Breast epithelium (tissue), 4 donors: ENCODE measurements around the gene KLHDC10. TPM values are rescaled to one million over a fixed set of nuclear protein-coding genes. Genes with fewer than 3 reads are reported as not detected.
"Not testable (repeated sequence)": the region's sequence is repeated elsewhere in the genome, so short reads cannot be mapped to it uniquely, and the experiment has no call there.

ENCODE experiments used
- DNase-seq, 2 donors: peaks; one replicate each; pipeline ENCODE4 v3.0.0-alpha.2; 2019; ENCODE audit warnings: low spot score in 2 of 2
- H3K27ac ChIP-seq, 2 donors: fragments of 200-600 bp; sonication (generic) in 1 of 2; one replicate each; pipeline ENCODE4 v1.5.1; 2016 to 2019; ENCODE audit warnings: mild to moderate bottlenecking in 1 of 2
- H3K27me3 ChIP-seq, 2 donors: fragments of 200-600 bp; sonication (generic) in 1 of 2; one replicate each; pipeline versions ENCODE4 v1.5.1 to v1.6.0; 2017 to 2019; ENCODE audit warnings: control low read depth in 1 of 2, mild to moderate bottlenecking in 1 of 2
- H3K36me3 ChIP-seq: fragments of 200-600 bp; one replicate; pipeline ENCODE4 v1.5.1; 2019
- H3K4me1 ChIP-seq, 2 donors: fragments of 200-600 bp; sonication (generic); one replicate each; pipeline ENCODE4 v1.5.1; 2016 to 2019; ENCODE audit warnings: control low read depth in 1 of 2
- H3K4me3 ChIP-seq, 3 donors: fragments of 200-600 bp; sonication (generic); 1 replicate in 2 of 3; 2 replicates in 1 of 3; pipeline ENCODE4 v1.5.1; 2016 to 2019; ENCODE audit warnings: mild to moderate bottlenecking in 3 of 3, moderate library complexity in 2 of 3
- H3K9me3 ChIP-seq, 2 donors: fragments of 200-600 bp; sonication (generic) in 1 of 2; one replicate each; pipeline ENCODE4 v1.5.1; 2016 to 2019; ENCODE audit warnings: control low read depth in 1 of 2
- POLR2A ChIP-seq: fragments of 450-650 bp; IDR thresholded peaks from one replicate; pipeline ENCODE4 v1.6.1; 2016; ENCODE audit warnings: antibody characterized with exemption, mild to moderate bottlenecking, moderate library complexity
- POLR2AphosphoS5 ChIP-seq, 3 donors: sonication (generic); formaldehyde crosslinking; IDR thresholded peaks; one replicate each; pipeline ENCODE4 v1.6.1; 2017; ENCODE audit warnings: antibody characterized with exemption in 3 of 3
- intact Hi-C: fragments of 100-400 bp; cut with DNase I; formaldehyde crosslinking; loops from one replicate; pipeline ENCODE4 v1.15.1; 2023; ENCODE audit warnings: low total_unique reads
- total RNA-seq, 3 donors: library from RNA; depleted of rRNA; stranded (reverse); fragments of >200 nt; gene quantifications; one replicate each; pipeline ENCODE4 v1.1.0, GENCODE V29; 2016
- TF ChIP-seq, protein P1 (sequence below), 3 donors: fragments of 450-650 bp; IDR thresholded peaks; one replicate each; pipeline ENCODE4 v1.5.1; 2016 to 2017; ENCODE audit warnings: antibody characterized with exemption in 3 of 3, mild to moderate bottlenecking in 3 of 3, moderate library complexity in 3 of 3

Gene KLHDC10
- total RNA-seq, 3 donors from 2014 or later: 23.3 to 28.0 (median 28.0) TPM

DNA sequence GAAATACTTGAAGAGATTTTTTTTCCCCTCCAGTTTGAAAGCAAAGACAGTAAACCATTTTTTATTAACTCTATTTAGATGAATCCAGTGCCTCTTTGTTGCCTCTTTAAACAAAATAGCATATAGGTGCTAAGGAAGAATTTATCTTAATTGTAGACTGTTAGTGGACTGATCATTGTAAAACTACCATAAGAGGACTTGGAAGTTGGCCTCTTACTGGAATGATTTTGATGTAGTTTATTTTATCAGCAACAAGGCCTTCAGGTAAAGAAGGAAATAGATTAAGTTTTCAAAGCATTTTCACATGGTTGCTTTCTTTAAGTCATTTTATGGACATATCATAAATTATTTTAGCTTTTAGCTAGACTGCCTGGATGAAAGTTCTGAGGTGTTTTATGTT, 53.2 kb downstream of the KLHDC10 start:
- no peaks in the 10 kb centered on the region for H3K27me3 ChIP-seq
- peaks cover 6% of the 10 kb centered on the region for H3K36me3 ChIP-seq
- intact Hi-C loops: no loop called here
- no peaks in the 10 kb centered on the region for H3K4me1 ChIP-seq
- H3K4me3 ChIP-seq: no peak overlapping the region
- no peak overlapping the region for H3K27ac ChIP-seq
- TF ChIP-seq POLR2AphosphoS5 (IDR thresholded peaks at IDR 0.05): no peak
- H3K9me3 ChIP-seq: no peaks in the 10 kb centered on the region
- DNase-seq: no peak

DNA sequence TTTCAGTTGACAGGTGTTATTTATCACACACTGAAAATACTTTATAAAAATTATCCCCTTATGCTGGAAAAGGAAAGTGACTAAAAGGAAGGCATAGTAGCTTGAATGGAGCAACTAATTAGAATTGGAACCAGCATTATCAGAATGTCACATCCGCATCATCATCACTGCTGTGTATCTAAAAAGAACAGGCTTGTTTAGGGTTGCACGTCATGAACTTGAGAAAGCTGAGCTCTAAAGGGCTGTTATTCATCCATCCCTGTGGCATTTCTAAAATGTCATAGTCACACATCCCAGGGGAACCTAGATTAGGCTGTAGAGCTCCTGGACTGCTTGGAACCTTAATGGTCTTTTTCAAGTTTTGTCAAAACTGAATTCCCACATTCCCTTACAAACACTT, 54.4 kb downstream of the KLHDC10 start:
- intact Hi-C loops: no loop called here
- H3K27ac ChIP-seq: no peak overlapping the region
- no peak overlapping the region for H3K4me3 ChIP-seq
- H3K4me1 ChIP-seq: no peaks in the 10 kb centered on the region
- TF ChIP-seq, protein P1, sequence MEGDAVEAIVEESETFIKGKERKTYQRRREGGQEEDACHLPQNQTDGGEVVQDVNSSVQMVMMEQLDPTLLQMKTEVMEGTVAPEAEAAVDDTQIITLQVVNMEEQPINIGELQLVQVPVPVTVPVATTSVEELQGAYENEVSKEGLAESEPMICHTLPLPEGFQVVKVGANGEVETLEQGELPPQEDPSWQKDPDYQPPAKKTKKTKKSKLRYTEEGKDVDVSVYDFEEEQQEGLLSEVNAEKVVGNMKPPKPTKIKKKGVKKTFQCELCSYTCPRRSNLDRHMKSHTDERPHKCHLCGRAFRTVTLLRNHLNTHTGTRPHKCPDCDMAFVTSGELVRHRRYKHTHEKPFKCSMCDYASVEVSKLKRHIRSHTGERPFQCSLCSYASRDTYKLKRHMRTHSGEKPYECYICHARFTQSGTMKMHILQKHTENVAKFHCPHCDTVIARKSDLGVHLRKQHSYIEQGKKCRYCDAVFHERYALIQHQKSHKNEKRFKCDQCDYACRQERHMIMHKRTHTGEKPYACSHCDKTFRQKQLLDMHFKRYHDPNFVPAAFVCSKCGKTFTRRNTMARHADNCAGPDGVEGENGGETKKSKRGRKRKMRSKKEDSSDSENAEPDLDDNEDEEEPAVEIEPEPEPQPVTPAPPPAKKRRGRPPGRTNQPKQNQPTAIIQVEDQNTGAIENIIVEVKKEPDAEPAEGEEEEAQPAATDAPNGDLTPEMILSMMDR (IDR thresholded peaks at IDR 0.05): no peak
- TF ChIP-seq POLR2A (no peak), POLR2AphosphoS5 (IDR thresholded peaks at IDR 0.05) (no peak)
- peaks cover 6% of the 10 kb centered on the region for H3K36me3 ChIP-seq
- no peaks in the 10 kb centered on the region for H3K9me3 ChIP-seq
- no peak for DNase-seq
- H3K27me3 ChIP-seq: no peaks in the 10 kb centered on the region

- not testable (repeated sequence) for H3K9me3 ChIP-seq, H3K36me3 ChIP-seq
Observed at GRCh38 chr7:130126840-130127239, 56.5 kb downstream of the KLHDC10 start.

DNA sequence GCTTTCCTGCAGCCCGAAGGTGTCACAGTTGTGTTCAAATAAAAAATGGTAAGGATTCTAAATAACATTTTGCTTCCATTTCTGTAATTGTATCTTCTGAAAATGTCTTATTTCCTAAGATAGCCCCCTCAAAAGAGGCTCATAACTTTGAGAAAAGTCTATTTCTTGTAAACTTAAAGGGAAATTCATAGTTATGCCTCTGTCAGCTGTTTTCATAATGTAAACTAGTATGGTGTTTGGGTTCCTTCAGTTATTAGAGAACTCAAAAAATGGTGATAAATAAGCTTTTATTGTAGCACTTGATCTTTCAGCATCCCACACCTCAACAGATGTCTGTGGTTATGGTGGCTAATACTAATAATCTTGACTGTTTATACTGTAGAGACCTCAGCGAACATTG, 57.1 kb downstream of the KLHDC10 start:
- Histone ChIP-seq H3K36me3 (peaks cover 6% of the 10 kb centered on the region), H3K9me3 (no peaks in the 10 kb centered on the region), H3K4me3 (no peak overlapping the region), H3K4me1 (no peaks in the 10 kb centered on the region), H3K27ac (no peak overlapping the region), H3K27me3 (no peaks in the 10 kb centered on the region)
- DNase-seq: no peak
- TF ChIP-seq POLR2AphosphoS5 (IDR thresholded peaks at IDR 0.05): no peak
- no peak for TF ChIP-seq POLR2A
- intact Hi-C loops: no loop called here

More at GRCh38 chr7:130126840-130127239, 56.5 kb downstream of the KLHDC10 start:
- H3K27me3 ChIP-seq, H3K4me3 ChIP-seq, DNase-seq, H3K4me1 ChIP-seq, intact Hi-C loops, H3K27ac ChIP-seq: not testable (repeated sequence)

DNA sequence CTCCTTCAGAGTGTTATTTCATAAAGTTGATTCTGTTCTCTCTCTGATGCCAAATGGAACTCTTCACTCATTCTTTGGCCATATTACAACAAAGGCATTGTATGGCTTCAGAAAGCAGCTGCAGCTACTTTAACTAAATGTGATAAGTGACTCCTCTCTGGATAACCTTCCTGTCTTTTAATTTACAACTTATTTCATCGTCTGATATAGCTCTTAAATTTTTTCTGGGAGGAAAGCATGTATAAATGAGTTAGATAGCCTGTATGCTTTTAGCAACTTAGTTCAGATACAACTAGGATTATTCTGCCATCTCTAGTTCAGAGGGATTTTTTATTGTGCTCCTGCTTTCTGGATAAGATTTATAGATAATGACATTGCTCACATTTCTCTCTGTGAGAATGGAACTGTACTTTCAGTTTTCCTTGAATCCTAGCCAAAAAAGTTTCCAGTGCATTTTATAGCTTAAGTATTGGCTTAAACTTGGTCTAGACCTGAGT, 57.5 kb downstream of the KLHDC10 start:
- Histone ChIP-seq H3K4me1 (no peaks in the 10 kb centered on the region), H3K27me3 (no peaks in the 10 kb centered on the region), H3K36me3 (peaks cover 6% of the 10 kb centered on the region), H3K9me3 (no peaks in the 10 kb centered on the region), H3K27ac (no peak overlapping the region), H3K4me3 (no peak overlapping the region)
- intact Hi-C loops: no loop called here
- DNase-seq: no peak
- TF ChIP-seq POLR2AphosphoS5 (IDR thresholded peaks at IDR 0.05) (no peak), POLR2A (no peak)
- TF ChIP-seq, protein P1 (IDR thresholded peaks at IDR 0.05): no peak

GRCh38 chr7:130129011-130129411, 58.7 kb downstream of the KLHDC10 start:
- no peak for DNase-seq
- H3K27ac ChIP-seq: no peak overlapping the region
- H3K4me3 ChIP-seq: no peak overlapping the region
- TF ChIP-seq, protein P1 (IDR thresholded peaks at IDR 0.05): no peak
- TF ChIP-seq POLR2AphosphoS5 (IDR thresholded peaks at IDR 0.05): no peak
- TF ChIP-seq POLR2A: no peak
- intact Hi-C loops: no loop called here
- H3K36me3 ChIP-seq: peaks cover 3% of the 10 kb centered on the region
- no peaks in the 10 kb centered on the region for H3K4me1 ChIP-seq
- no peaks in the 10 kb centered on the region for H3K9me3 ChIP-seq
- H3K27me3 ChIP-seq: no peaks in the 10 kb centered on the region
